GM21526 (cell line): ENCODE measurements around the gene CLMN.

ENCODE experiments used
- ATAC-seq: cut with Tn5 transposase; IDR thresholded peaks from one replicate; pipeline ENCODE4 v1.9.1; 2021; ENCODE audit warnings: moderate library complexity; ENCODE audit not compliant: unreplicated experiment, low FRiP score

CLMN gene

GRCh38 chr14:95344536-95344935 is 24.8 kb upstream of the CLMN start:
- no peak for ATAC-seq

DNA sequence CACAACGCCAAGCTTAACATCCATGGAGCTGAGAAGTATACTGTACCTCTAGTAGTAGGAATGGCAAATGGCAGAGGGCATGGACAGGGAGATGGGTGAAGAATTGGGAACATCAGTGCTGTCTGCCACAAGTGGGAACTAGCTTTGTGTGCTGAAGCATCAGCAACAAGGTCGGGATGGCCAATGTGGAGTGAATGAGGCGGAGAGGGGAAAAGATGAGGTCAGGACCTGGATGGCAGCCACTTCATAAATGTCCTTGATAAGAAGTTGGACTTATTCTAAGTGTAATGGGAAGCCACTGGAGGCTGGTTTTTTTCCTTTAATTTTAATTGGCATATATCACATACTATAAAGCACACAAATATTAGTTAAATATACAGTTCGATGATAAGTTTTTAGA is 21.9 kb upstream of the CLMN start:
- no peak for ATAC-seq

DNA sequence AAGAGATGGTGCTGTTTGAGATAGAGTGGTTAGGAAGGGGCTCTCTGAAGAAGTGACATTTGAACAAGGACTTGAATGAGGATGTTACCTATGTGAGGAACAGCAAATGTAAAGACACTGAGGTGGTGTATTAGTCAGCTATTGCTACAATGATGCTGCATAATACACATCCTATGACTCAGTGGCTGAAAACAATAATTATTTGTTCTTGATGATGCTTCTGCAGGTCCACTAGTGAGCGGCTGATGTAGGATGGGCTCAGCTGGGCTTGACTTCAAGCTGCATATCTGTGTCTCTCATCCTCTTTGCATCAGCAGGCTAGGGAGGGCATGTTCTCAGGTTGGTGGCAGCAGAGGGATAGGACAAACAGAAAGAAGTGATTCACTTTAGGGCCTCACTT is 21.4 kb upstream of the CLMN start:
- no peak for ATAC-seq

- ATAC-seq, result no peak
These were observed 20.5 kb upstream of the CLMN start for GRCh38 chr14:95340201-95340697.

DNA sequence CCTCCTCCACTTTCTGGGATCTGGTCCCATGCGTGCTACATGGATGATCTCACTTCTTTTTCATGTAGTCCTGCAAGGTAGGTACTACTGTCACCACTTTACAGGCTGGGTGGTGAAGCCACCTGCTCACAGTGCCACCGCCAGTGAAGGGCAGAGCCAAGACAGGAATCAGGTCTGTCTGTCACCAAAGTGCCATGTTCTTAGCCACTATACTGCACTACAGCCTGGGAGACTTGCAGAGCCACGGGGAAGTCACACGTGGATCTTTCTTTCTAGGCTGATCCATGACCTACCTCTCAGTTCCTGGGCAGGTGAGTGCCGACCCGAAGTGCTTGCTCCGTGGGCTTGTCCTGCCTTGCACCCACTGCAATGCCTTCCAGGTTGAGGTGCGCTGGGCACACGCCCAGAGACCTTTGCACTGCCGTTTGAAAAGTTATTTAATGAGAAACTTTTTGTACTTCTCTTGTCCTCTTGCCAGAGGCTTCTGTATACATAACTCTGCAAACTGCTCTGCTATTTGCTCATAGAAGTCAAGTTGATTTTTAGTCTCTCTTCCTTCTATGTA is 19.7 kb upstream of the CLMN start:
- ATAC-seq, result no peak

GRCh38 chr14:95338436-95338835 is 18.7 kb upstream of the CLMN start:
- ATAC-seq, result no peak

- ATAC-seq, result no peak
These were observed 17.4 kb upstream of the CLMN start for GRCh38 chr14:95337041-95337595.

- ATAC-seq, result no peak
These were observed 16.6 kb upstream of the CLMN start for GRCh38 chr14:95336192-95336760.

GRCh38 chr14:95335071-95335470 is 15.4 kb upstream of the CLMN start:
- no peak for ATAC-seq

DNA sequence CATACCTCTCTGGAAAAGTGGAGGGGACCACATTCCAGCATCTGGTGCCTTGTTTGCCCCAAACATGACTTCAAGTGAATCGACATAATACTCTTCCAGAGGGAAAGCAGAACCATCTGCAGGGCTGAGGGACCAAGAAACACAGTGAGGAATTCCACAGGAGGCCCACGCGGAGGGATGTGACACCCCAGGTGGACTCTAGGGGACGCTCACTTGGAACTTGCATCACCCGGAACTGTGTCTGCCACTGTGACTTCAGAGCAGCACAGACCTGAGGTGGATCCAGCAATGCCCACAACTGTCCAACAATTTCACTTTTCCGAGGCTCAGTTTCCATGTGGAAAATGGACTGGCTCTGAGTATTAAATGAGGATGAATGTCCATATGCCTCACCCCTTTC is 14.3 kb upstream of the CLMN start:
- ATAC-seq, result no peak

GRCh38 chr14:95332641-95333040 is 12.9 kb upstream of the CLMN start:
- ATAC-seq, result no peak

GRCh38 chr14:95331708-95332408 is 12.2 kb upstream of the CLMN start:
- ATAC-seq, result no peak

DNA sequence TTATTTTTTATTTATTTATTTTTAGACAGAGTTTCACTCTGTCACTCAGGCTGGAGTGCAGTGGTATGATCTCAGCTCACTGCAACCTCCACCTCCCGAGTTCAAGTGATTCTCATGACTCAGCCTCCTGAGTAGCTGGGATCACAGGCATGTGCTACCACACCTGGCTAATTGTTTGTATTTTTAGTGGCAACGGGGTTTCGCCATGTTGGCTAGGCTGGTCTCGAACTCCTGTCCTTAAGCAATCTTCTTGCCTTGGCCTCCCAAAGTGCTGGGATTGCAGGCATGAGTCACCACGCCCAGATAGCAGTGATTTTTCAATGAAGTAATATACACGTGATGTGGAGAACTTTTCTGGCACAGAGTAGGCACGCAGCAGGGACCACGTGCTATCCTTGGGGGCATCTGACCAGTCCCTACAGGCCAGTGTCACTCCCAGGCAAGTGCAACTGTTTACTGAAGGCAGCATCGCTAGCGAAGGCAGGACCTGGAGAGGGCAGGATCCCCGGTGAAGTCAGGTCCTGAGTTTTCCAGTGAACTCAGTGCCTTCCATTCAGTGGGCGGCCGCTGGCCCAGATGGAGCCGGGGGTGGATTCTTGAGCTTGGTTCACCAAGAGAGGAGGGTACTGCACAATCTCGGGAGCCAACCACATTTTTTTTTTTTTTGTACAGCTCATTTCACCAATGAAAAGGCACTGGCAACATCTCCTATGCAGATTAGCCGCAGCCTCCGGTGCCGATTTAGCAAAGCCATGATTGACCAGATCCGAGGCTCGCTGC is 11.1 kb upstream of the CLMN start:
- ATAC-seq, result no peak

DNA sequence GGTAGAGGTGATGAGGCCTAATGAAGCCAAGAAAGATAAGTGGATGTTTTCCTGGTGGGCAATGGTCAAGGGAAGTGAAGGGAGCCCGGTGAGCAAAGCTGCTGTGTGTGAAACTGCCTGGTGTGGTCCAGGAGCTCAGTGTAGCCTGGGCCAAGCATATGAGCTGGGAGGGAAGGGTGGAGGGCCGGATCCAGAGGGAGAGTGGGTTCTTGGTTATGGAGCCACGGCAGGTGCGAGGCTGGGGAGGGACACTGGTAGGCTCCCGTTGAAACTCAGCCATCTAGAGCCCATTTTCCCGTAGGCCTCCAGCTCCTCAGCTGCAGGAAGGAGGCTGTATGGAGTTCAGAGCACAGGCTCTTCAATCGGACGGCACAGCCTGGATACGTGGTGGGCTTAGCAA is 10.2 kb upstream of the CLMN start:
- ATAC-seq, result no peak

- no peak for ATAC-seq
These were observed 9.2 kb upstream of the CLMN start for GRCh38 chr14:95328729-95329503.

DNA sequence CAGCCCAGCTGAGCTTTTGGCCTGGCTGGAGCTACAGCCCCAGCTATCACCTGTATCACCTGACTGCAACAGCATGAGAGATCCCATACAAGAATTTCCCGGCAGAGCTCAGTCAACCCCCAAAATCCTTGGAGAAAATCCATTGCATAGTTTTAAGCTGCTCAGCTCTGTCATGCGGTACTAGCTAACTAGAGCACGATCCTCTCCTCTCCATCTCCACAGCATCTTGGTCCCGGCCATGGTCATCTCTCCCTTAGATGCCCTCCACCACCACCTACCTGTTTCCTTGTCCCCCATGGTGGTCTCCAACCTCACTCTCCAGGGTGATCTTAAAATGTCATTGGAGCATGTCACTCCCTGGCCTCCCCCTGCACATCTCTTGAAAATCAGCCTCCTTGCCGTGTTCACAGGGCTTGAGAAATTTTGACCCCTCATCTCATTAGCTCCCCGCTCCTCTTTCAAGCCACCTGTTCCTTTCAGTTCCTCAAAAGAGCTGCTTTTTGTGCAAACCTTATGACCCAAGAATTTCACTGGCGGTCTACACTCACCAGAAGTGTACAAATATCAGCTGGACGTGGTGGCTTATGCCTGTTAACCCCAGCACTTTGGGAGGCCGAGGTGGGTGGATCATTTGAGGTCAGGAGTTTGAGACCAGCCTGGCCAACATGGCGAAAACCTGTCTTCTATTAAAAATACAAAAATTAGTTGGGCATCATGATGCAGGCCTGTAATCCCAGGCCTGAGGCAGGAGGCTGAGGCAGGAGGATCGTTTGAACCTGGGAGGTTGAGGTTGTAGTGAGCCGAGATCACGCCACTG is 8.1 kb upstream of the CLMN start:
- peak; percentile 94 for ATAC-seq

- peak; percentile 36 for ATAC-seq
These were observed 7.3 kb upstream of the CLMN start for GRCh38 chr14:95326987-95327386.

- no peak for ATAC-seq
These were observed 4.2 kb upstream of the CLMN start for GRCh38 chr14:95323917-95324316.

DNA sequence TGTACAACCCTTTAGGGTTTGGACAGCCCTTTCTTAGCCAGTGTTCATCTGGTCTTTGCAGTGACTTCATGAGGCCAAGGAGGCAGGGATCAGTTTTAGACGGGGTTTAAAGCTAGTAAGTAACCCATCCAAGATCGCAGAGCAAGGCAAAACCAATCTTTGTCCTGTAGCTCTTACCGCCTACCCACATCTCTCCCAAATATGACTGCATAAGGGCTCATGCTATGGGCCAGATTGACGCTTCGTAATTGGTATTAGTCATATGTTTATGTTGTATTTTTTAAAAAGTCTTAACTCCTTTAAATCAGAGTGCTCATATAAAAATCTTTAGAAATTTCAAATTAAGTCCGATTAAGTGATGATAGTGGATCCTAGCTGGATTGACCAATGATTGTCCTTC is 3.7 kb upstream of the CLMN start:
- ATAC-seq, result no peak
